ENCODE measurements around the gene POLDIP2. TPM values are rescaled to one million over a fixed set of nuclear protein-coding genes. Genes with fewer than 3 reads are reported as not detected.

Gene POLDIP2
- polyA plus RNA-seq, 1 of the 3 experiments (the other 2 are of a cell fraction), result 98.1 TPM

DNA sequence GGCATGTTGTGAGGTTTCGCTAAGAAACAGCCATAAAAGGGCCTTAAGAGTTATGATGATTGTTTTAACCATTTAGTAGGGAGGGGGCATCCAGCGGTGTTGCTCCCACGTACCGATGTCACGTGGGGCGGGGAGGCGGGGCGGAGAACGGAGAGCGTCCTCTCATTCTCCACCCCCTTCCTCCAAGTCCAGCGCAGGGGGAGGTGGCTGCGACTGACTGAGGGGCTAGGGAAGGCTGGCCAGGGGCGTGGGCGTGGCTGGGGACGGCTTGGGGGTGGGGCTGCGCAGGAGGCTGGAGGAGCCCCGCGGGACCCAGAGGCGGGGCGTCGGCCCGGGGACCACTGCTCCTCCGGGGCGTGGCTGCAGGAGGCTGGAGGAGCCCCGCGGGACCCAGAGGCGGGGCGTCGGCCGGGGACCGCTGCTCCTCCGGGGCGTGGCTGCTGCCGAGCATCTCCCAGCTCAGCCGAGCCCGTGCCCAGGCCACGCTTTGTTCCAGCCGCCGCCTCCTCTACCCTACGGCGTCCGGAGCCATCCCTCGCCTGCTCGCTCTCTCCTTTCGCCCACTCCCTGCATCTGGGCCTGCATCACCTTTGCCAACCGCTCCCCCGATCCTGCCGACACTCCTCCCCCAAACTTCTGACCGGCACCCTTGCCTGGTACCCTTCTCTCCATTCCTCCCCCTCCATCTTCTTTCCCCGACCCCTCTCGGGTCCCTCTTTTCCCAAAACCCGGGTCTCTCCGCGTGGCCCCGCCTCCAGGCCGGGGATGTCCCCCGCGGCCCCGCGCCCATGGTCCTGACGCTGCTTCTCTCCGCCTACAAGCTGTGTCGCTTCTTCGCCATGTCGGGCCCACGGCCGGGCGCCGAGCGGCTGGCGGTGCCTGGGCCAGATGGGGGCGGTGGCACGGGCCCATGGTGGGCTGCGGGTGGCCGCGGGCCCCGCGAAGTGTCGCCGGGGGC lies 14.2 kb upstream of the POLDIP2 start, which contains the start of gene SARM1:
SARM1 (plus strand) TSS at position 450 of the 958 bp plus-strand sequence; CDS start at position 789, 339 bp downstream.
- Histone ChIP-seq H3F3A (replicated peaks; ENCODE audit: insufficient read depth) (peaks cover 15% of the 10 kb centered on the region), H3K9ac (peak within 1 kb of the TSS; percentile 81), H3K4me1 (ENCODE audit: control insufficient read depth in 1 of 2, insufficient read depth in 2 of 2, low read depth in 1 of 2, low read length in 1 of 2) (peaks cover 15 to 28% of the 10 kb centered on the region in 2 experiments), H3K9me2 (no peaks in the 10 kb centered on the region), H3K4me2 (peak within 1 kb of the TSS; percentile 96), H3K27ac (ENCODE audit: low read depth in 2 of 2, low read length in 1 of 2) (peak within 1 kb of the TSS; percentile 73 to 90), H3K4me3 (ENCODE audit: low read depth in 2 of 2, low read length in 1 of 2) (peak within 1 kb of the TSS; percentile 60 to 84), H3K79me2 (ENCODE audit: insufficient read depth) (peaks cover 39% of the 10 kb centered on the region), H4K20me1 (ENCODE audit: insufficient read depth) (peaks cover 31% of the 10 kb centered on the region), H3K27me3 (ENCODE audit: insufficient read depth) (no peaks in the 10 kb centered on the region), H2AFZ (ENCODE audit: low read depth) (peak within 1 kb of the TSS; percentile 82), H3K36me3 (replicated peaks in 1 of 2; ENCODE audit: control insufficient read depth in 1 of 2, insufficient read depth in 2 of 2, low read length in 1 of 2) (no peaks in the 10 kb centered on the region), H3K9me3 (no peaks in the 10 kb centered on the region)
- ChIA-PET CTCF (interaction anchor here (1.4 kb wide), 1 partner anchor 45 kb away, joined by 3 read pairs; no protein-coding TSS in a partner anchor), POLR2A (interaction anchor here (0.9 to 4.5 kb wide), 5 partner anchors 11 to 117 kb away, joined by 3 to 34 read pairs (median 3); partner anchors contain the start of genes IFT20, POLDIP2 and TNFAIP1)
- DNase-seq, result peak; percentile 98
- under 1% methylated on average over 29 of the region's 80 CpGs for WGBS (ENCODE audit: low lambda C conversion rate)
- peak; percentile 78 for TF ChIP-seq MXI1 (IDR thresholded peaks at IDR 0.05; ENCODE audit: low read depth, low read length)
- peak; percentile 34 for TF ChIP-seq POLR2AphosphoS5 (IDR thresholded peaks at IDR 0.05; ENCODE audit: low read depth, low read length)
- TF ChIP-seq ELF1 (IDR thresholded peaks at IDR 0.05), result no peak
- TF ChIP-seq NRF1 (IDR thresholded peaks at IDR 0.05; ENCODE audit: low read depth, low read length), result peak; percentile 70
- peak; percentile 20; the same call in 1 of the 2 replicates for TF ChIP-seq TAF1 (IDR thresholded peaks at IDR 0.05; ENCODE audit: borderline replicate concordance, low read depth, low read length)
- TF ChIP-seq, protein P1, sequence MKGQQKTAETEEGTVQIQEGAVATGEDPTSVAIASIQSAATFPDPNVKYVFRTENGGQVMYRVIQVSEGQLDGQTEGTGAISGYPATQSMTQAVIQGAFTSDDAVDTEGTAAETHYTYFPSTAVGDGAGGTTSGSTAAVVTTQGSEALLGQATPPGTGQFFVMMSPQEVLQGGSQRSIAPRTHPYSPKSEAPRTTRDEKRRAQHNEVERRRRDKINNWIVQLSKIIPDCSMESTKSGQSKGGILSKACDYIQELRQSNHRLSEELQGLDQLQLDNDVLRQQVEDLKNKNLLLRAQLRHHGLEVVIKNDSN (IDR thresholded peaks at IDR 0.05; ENCODE audit: borderline replicate concordance, low read depth), result peak; percentile 95
- TF ChIP-seq, protein P2, sequence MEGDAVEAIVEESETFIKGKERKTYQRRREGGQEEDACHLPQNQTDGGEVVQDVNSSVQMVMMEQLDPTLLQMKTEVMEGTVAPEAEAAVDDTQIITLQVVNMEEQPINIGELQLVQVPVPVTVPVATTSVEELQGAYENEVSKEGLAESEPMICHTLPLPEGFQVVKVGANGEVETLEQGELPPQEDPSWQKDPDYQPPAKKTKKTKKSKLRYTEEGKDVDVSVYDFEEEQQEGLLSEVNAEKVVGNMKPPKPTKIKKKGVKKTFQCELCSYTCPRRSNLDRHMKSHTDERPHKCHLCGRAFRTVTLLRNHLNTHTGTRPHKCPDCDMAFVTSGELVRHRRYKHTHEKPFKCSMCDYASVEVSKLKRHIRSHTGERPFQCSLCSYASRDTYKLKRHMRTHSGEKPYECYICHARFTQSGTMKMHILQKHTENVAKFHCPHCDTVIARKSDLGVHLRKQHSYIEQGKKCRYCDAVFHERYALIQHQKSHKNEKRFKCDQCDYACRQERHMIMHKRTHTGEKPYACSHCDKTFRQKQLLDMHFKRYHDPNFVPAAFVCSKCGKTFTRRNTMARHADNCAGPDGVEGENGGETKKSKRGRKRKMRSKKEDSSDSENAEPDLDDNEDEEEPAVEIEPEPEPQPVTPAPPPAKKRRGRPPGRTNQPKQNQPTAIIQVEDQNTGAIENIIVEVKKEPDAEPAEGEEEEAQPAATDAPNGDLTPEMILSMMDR (IDR thresholded peaks at IDR 0.05), result no peak
- peak; percentile 36 for TF ChIP-seq CHD2 (IDR thresholded peaks at IDR 0.05; ENCODE audit: low read length, partially characterized antibody)
- TF ChIP-seq, protein P3, sequence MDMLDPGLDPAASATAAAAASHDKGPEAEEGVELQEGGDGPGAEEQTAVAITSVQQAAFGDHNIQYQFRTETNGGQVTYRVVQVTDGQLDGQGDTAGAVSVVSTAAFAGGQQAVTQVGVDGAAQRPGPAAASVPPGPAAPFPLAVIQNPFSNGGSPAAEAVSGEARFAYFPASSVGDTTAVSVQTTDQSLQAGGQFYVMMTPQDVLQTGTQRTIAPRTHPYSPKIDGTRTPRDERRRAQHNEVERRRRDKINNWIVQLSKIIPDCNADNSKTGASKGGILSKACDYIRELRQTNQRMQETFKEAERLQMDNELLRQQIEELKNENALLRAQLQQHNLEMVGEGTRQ (IDR thresholded peaks at IDR 0.05; ENCODE audit: borderline replicate concordance, low read depth, low read length), result peak; percentile 83

DNA sequence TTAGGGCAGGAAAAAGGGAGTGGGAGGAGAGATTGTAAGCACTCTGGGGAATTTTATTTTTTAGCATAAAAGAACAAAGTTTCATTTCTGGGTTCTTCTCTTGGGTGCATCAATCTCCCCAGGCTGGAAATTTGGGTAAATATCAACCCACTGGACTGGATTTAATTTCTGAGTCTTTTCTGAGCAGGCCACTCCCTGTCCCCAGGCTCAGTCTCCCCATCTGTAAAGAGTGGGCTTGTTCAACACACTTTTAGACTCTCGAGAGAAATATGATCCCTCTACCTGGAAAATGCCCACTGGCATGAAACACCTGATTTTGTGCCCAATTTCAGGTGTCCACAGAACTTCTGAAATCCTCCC lies 13.4 kb upstream of the POLDIP2 start:
- no peak for DNase-seq
- no peaks in the 10 kb centered on the region for H3K36me3 ChIP-seq (replicated peaks in 1 of 2; ENCODE audit: control insufficient read depth in 1 of 2, insufficient read depth in 2 of 2, low read length in 1 of 2)
- H2AFZ ChIP-seq (ENCODE audit: low read depth), result 0 out of 2 replicates have a peak overlapping the region, but pooled peaks have one; percentile 49
- H3K4me3 ChIP-seq (ENCODE audit: low read depth in 2 of 2, low read length in 1 of 2), result no peak overlapping the region; a peak in 2 of 4 replicates
- peak overlapping the region; percentile 96 for H3K4me2 ChIP-seq
- H4K20me1 ChIP-seq (ENCODE audit: insufficient read depth), result peaks cover 28% of the 10 kb centered on the region
- H3K9me3 ChIP-seq, result no peaks in the 10 kb centered on the region
- peaks cover 31% of the 10 kb centered on the region for H3K79me2 ChIP-seq (ENCODE audit: insufficient read depth)
- H3K4me1 ChIP-seq (ENCODE audit: control insufficient read depth in 1 of 2, insufficient read depth in 2 of 2, low read depth in 1 of 2, low read length in 1 of 2), result peaks cover 15 to 28% of the 10 kb centered on the region in 2 experiments
- H3K9me2 ChIP-seq, result no peaks in the 10 kb centered on the region
- H3F3A ChIP-seq (replicated peaks; ENCODE audit: insufficient read depth), result peaks cover 18% of the 10 kb centered on the region
- peak overlapping the region; percentile 41 for H3K9ac ChIP-seq
- ChIA-PET POLR2A (interaction anchor here (0.7 to 4.5 kb wide), 4 partner anchors 10 to 35 kb away, joined by 3 to 34 read pairs (median 8); partner anchors contain the start of genes IFT20, POLDIP2 and TNFAIP1), CTCF (interaction anchor here (0.9 to 1.8 kb wide), 8 partner anchors 10 to 565 kb away, joined by 3 to 7 read pairs (median 3); partner anchors contain the start of genes IFT20, POLDIP2 and TNFAIP1)
- WGBS (ENCODE audit: low lambda C conversion rate), result 100% methylated on average over 1 of the region's 1 CpG
- H3K27ac ChIP-seq (ENCODE audit: low read depth in 2 of 2, low read length in 1 of 2), result peak overlapping the region; percentile 67 to 85
- H3K27me3 ChIP-seq (ENCODE audit: insufficient read depth), result no peaks in the 10 kb centered on the region
- TF ChIP-seq CHD2 (IDR thresholded peaks at IDR 0.05; ENCODE audit: low read length, partially characterized antibody) (no peak), MEF2A (IDR thresholded peaks at IDR 0.05; ENCODE audit: borderline replicate concordance, low read depth) (no peak), NRF1 (IDR thresholded peaks at IDR 0.05; ENCODE audit: low read depth, low read length) (no peak), RCOR1 (IDR thresholded peaks at IDR 0.05; ENCODE audit: low read length) (no peak), FOSL2 (IDR thresholded peaks at IDR 0.05; ENCODE audit: borderline replicate concordance, low read depth) (no peak), POLR2AphosphoS5 (IDR thresholded peaks at IDR 0.05; ENCODE audit: low read depth, low read length) (no peak)
- TF ChIP-seq, protein P3 (IDR thresholded peaks at IDR 0.05; ENCODE audit: borderline replicate concordance, low read depth, low read length), result no peak
- TF ChIP-seq, protein P4, sequence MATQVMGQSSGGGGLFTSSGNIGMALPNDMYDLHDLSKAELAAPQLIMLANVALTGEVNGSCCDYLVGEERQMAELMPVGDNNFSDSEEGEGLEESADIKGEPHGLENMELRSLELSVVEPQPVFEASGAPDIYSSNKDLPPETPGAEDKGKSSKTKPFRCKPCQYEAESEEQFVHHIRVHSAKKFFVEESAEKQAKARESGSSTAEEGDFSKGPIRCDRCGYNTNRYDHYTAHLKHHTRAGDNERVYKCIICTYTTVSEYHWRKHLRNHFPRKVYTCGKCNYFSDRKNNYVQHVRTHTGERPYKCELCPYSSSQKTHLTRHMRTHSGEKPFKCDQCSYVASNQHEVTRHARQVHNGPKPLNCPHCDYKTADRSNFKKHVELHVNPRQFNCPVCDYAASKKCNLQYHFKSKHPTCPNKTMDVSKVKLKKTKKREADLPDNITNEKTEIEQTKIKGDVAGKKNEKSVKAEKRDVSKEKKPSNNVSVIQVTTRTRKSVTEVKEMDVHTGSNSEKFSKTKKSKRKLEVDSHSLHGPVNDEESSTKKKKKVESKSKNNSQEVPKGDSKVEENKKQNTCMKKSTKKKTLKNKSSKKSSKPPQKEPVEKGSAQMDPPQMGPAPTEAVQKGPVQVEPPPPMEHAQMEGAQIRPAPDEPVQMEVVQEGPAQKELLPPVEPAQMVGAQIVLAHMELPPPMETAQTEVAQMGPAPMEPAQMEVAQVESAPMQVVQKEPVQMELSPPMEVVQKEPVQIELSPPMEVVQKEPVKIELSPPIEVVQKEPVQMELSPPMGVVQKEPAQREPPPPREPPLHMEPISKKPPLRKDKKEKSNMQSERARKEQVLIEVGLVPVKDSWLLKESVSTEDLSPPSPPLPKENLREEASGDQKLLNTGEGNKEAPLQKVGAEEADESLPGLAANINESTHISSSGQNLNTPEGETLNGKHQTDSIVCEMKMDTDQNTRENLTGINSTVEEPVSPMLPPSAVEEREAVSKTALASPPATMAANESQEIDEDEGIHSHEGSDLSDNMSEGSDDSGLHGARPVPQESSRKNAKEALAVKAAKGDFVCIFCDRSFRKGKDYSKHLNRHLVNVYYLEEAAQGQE (IDR thresholded peaks at IDR 0.05; ENCODE audit: low read depth, low read length), result no peak

All from SK-N-SH (cell line).